SK-N-SH (cell line): ENCODE results near the gene ATP5PB. TPM values are rescaled to one million over a fixed set of nuclear protein-coding genes. Genes with fewer than 3 reads are reported as not detected.

Source experiments
- CTCF ChIA-PET: fragments of 300-600, 350-600 bp; formaldehyde crosslinking; extraction: SDS; loops from one replicate; lab custom pipeline; 2021; lab: Yijun Ruan, JAX
- POLR2A ChIA-PET: fragments of 350-600 bp; sonication (Branson Sonifier 250); formaldehyde crosslinking; extraction: SDS; loops from one replicate; lab custom pipeline; 2020; ENCODE audit warnings: antibody characterized with exemption, inconsistent platforms; lab: Yijun Ruan, JAX
- DNase-seq: peaks from one replicate; pipeline ENCODE4 v3.0.0; 2012
- H2AFZ ChIP-seq: fragments of 200-600 bp; sonication (generic); 2 replicates; pipeline ENCODE4 v1.8.1; 2016; ENCODE audit warnings: antibody characterized with exemption, mild to moderate bottlenecking, low read depth
- H3F3A ChIP-seq: fragments of 200-600 bp; sonication (generic); replicated peaks from 2 replicates; pipeline ENCODE3; 2016; ENCODE audit warnings: antibody characterized with exemption, mild to moderate bottlenecking; ENCODE audit not compliant: insufficient read depth
- H3K27ac ChIP-seq, 2 experiments: fragments of 200-500 bp in 1 of 2; fragments of 200-600 bp in 1 of 2; sonication (Bioruptor generic) in 1 of 2; sonication (generic), shearing (Covaris generic) in 1 of 2; 2 replicates each; pipeline versions ENCODE4 v1.5.1 to v1.6.1; 2014 to 2016; ENCODE audit warnings: low read depth in 2 of 2, inconsistent platforms in 1 of 2, low read length in 1 of 2, mild to moderate bottlenecking in 1 of 2, mixed read lengths in 1 of 2
- H3K27me3 ChIP-seq: fragments of 200-600 bp; sonication (generic), shearing (Covaris generic); 2 replicates; pipeline ENCODE4 v1.6.1; 2016; ENCODE audit warnings: mixed run types; ENCODE audit not compliant: insufficient read depth
- H3K36me3 ChIP-seq, 2 experiments: fragments of 200-500 bp in 1 of 2; fragments of 200-600 bp in 1 of 2; sonication (Bioruptor generic) in 1 of 2; sonication (generic) in 1 of 2; replicated peaks in 1 of 2; 2 replicates each; pipeline versions ENCODE3 to v1.5.1; 2014 to 2016; ENCODE audit warnings: low read length in 1 of 2, mild to moderate bottlenecking in 1 of 2; ENCODE audit not compliant: insufficient read depth in 2 of 2, control insufficient read depth in 1 of 2
- H3K4me1 ChIP-seq, 2 experiments: fragments of 200-500 bp in 1 of 2; fragments of 200-600 bp in 1 of 2; sonication (Bioruptor generic) in 1 of 2; sonication (generic), shearing (Covaris generic) in 1 of 2; 2 replicates each; pipeline versions ENCODE4 v1.5.1 to v1.6.1; 2014 to 2016; ENCODE audit warnings: low read depth in 1 of 2, low read length in 1 of 2, mixed run types in 1 of 2; ENCODE audit not compliant: insufficient read depth in 2 of 2, control insufficient read depth in 1 of 2
- H3K4me2 ChIP-seq: fragments of 200-600 bp; sonication (generic), shearing (Covaris generic); 2 replicates; pipeline ENCODE4 v1.6.1; 2017; ENCODE audit warnings: mixed run types
- H3K4me3 ChIP-seq, 2 experiments: fragments of 200-500 bp in 1 of 2; fragments of 200-600 bp in 1 of 2; sonication (Bioruptor generic) in 1 of 2; sonication (generic), shearing (Covaris generic) in 1 of 2; 2 replicates each; pipeline versions ENCODE4 v1.5.1 to v1.8.1; 2014 to 2016; ENCODE audit warnings: low read depth in 2 of 2, inconsistent platforms in 1 of 2, low read length in 1 of 2, mild to moderate bottlenecking in 1 of 2, mixed read lengths in 1 of 2, moderate library complexity in 1 of 2
- H3K79me2 ChIP-seq: fragments of 200-600 bp; sonication (generic); 2 replicates; pipeline ENCODE4 v1.8.1; 2017; ENCODE audit warnings: mild to moderate bottlenecking; ENCODE audit not compliant: insufficient read depth
- H3K9ac ChIP-seq: fragments of 200-600 bp; sonication (generic); 2 replicates; pipeline ENCODE4 v1.6.1; 2017; ENCODE audit warnings: mixed run types
- H3K9me2 ChIP-seq: fragments of 200-600 bp; sonication (generic); 2 replicates; pipeline ENCODE4 v1.6.1; 2017; ENCODE audit warnings: mixed run types
- H3K9me3 ChIP-seq: fragments of 200-600 bp; sonication (generic); 2 replicates; pipeline ENCODE4 v1.6.1; 2017; ENCODE audit warnings: mixed run types, mild to moderate bottlenecking, moderate library complexity
- H4K20me1 ChIP-seq: fragments of 200-600 bp; sonication (generic); 2 replicates; pipeline ENCODE4 v1.6.1; 2017; ENCODE audit warnings: mild to moderate bottlenecking, mixed run types; ENCODE audit not compliant: insufficient read depth
- CHD2 ChIP-seq: fragments of 150-350 bp; IDR thresholded peaks from 2 replicates; pipeline ENCODE4 v1.6.1; 2018; ENCODE audit warnings: low read length; ENCODE audit not compliant: partially characterized antibody
- EZH2phosphoT487 ChIP-seq: fragments of 200-600 bp; sonication (generic); IDR thresholded peaks from 2 replicates; pipeline ENCODE4 v1.6.1; 2017; ENCODE audit warnings: low read depth, mixed run types, mild to moderate bottlenecking, antibody characterized with exemption, moderate library complexity, borderline replicate concordance
- FOSL2 ChIP-seq: IDR thresholded peaks from 2 replicates; pipeline ENCODE4 v1.4.0; 2012; ENCODE audit warnings: low read depth, mild to moderate bottlenecking, moderate library complexity, borderline replicate concordance
- FOXJ3 ChIP-seq: sonication (generic); formaldehyde crosslinking; IDR thresholded peaks from 2 replicates; pipeline ENCODE4 v1.5.1; 2020; ENCODE audit warnings: mild to moderate bottlenecking, missing genetic modification reagents
- GABPA ChIP-seq: IDR thresholded peaks from 2 replicates; pipeline ENCODE4 v1.4.0; 2012; ENCODE audit warnings: low read depth, mild to moderate bottlenecking
- GATA2 ChIP-seq: sonication (generic); formaldehyde crosslinking; IDR thresholded peaks from 2 replicates; pipeline ENCODE4 v1.5.0; 2020; ENCODE audit warnings: mild to moderate bottlenecking, missing genetic modification reagents
- MAX ChIP-seq: IDR thresholded peaks from 2 replicates; pipeline ENCODE4 v1.4.0; 2012; ENCODE audit warnings: low read depth
- NFIC ChIP-seq: IDR thresholded peaks from 2 replicates; pipeline ENCODE4 v1.4.0; 2012; ENCODE audit warnings: borderline replicate concordance
- RAD21 ChIP-seq: IDR thresholded peaks from 2 replicates; pipeline ENCODE4 v1.6.1; 2012; ENCODE audit warnings: mild to moderate bottlenecking, low read length
- RCOR1 ChIP-seq: fragments of 150-350 bp; IDR thresholded peaks from 2 replicates; pipeline ENCODE4 v1.6.1; 2017; ENCODE audit warnings: antibody characterized with exemption, low read length
- RXRA ChIP-seq: IDR thresholded peaks from 2 replicates; pipeline ENCODE4 v1.4.0; 2012; ENCODE audit warnings: low read depth, mild to moderate bottlenecking, borderline replicate concordance
- SIN3A ChIP-seq: IDR thresholded peaks from 2 replicates; pipeline ENCODE4 v1.6.1; 2012; ENCODE audit warnings: low read depth, mild to moderate bottlenecking, low read length, moderate library complexity, borderline replicate concordance
- TAF1 ChIP-seq: IDR thresholded peaks from 2 replicates; pipeline ENCODE4 v1.6.1; 2012; ENCODE audit warnings: low read depth, mild to moderate bottlenecking, low read length, moderate library complexity, borderline replicate concordance
- USF1 ChIP-seq: IDR thresholded peaks from 2 replicates; pipeline ENCODE4 v1.4.0; 2012; ENCODE audit warnings: low read depth, borderline replicate concordance
- USF2 ChIP-seq: fragments of 150-350 bp; IDR thresholded peaks from 2 replicates; pipeline ENCODE4 v1.6.1; 2017; ENCODE audit warnings: antibody characterized with exemption, low read length, low read depth, borderline replicate concordance
- YY1 ChIP-seq: IDR thresholded peaks from 2 replicates; pipeline ENCODE4 v1.4.0; 2012; ENCODE audit warnings: low read depth, mild to moderate bottlenecking
- WGBS: methylation state at CpG from one replicate; pipeline ENCODE4 v1.1.6; 2017; ENCODE audit warnings: low lambda C conversion rate; 5-methylcytosine and 5-hydroxymethylcytosine counted together
- polyA plus RNA-seq, 3 experiments: library from polyadenylated mRNA; depleted of rRNA; stranded (reverse); fragments of >200 nt; gene quantifications; 2 replicates each; pipeline ENCODE4 v1.2.3, GENCODE V29; 2012
- TF ChIP-seq, protein P1 (sequence below): fragments of 200-600 bp; sonication (generic); IDR thresholded peaks from 2 replicates; pipeline ENCODE4 v1.6.1; 2017; ENCODE audit warnings: antibody characterized with exemption, mild to moderate bottlenecking, moderate library complexity
- TF ChIP-seq, protein P2 (sequence below): IDR thresholded peaks from 2 replicates; pipeline ENCODE4; 2012

The ATP5PB gene
- polyA plus RNA-seq, 1 of the 3 experiments (the other 2 are of a cell fraction): 177 TPM

GRCh38 chr1:111474521-111474920, 25.3 kb downstream of the ATP5PB start:
- Histone ChIP-seq H3K36me3 (peaks cover 0 to 3% of the 10 kb centered on the region in 2 experiments), H3K9me2 (no peaks in the 10 kb centered on the region), H3K9me3 (no peaks in the 10 kb centered on the region), H3K27me3 (no peaks in the 10 kb centered on the region), H3K4me2 (no peak overlapping the region), H3K4me3 (no peak overlapping the region), H3K79me2 (no peaks in the 10 kb centered on the region), H4K20me1 (no peaks in the 10 kb centered on the region), H2AFZ (no peak overlapping the region), H3F3A (no peaks in the 10 kb centered on the region), H3K9ac (no peak overlapping the region), H3K4me1 (no peaks in the 10 kb centered on the region), H3K27ac (no peak overlapping the region)
- no peak for DNase-seq
- TF ChIP-seq USF2: no peak
- no peak for TF ChIP-seq MAX
- TF ChIP-seq, protein P1, sequence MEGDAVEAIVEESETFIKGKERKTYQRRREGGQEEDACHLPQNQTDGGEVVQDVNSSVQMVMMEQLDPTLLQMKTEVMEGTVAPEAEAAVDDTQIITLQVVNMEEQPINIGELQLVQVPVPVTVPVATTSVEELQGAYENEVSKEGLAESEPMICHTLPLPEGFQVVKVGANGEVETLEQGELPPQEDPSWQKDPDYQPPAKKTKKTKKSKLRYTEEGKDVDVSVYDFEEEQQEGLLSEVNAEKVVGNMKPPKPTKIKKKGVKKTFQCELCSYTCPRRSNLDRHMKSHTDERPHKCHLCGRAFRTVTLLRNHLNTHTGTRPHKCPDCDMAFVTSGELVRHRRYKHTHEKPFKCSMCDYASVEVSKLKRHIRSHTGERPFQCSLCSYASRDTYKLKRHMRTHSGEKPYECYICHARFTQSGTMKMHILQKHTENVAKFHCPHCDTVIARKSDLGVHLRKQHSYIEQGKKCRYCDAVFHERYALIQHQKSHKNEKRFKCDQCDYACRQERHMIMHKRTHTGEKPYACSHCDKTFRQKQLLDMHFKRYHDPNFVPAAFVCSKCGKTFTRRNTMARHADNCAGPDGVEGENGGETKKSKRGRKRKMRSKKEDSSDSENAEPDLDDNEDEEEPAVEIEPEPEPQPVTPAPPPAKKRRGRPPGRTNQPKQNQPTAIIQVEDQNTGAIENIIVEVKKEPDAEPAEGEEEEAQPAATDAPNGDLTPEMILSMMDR: no peak
- no peak for TF ChIP-seq TAF1
- no peak for TF ChIP-seq RXRA
- TF ChIP-seq SIN3A: no peak
- TF ChIP-seq EZH2phosphoT487: no peak
- no peak for TF ChIP-seq RAD21
- TF ChIP-seq GABPA: no peak
- no peak for TF ChIP-seq RCOR1
- TF ChIP-seq, protein P2, sequence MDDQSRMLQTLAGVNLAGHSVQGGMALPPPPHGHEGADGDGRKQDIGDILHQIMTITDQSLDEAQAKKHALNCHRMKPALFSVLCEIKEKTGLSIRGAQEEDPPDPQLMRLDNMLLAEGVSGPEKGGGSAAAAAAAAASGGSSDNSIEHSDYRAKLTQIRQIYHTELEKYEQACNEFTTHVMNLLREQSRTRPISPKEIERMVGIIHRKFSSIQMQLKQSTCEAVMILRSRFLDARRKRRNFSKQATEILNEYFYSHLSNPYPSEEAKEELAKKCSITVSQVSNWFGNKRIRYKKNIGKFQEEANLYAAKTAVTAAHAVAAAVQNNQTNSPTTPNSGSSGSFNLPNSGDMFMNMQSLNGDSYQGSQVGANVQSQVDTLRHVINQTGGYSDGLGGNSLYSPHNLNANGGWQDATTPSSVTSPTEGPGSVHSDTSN: no peak
- no peak for TF ChIP-seq NFIC
- no peak for TF ChIP-seq GATA2
- no peak for TF ChIP-seq FOSL2
- no peak for TF ChIP-seq YY1
- no peak for TF ChIP-seq FOXJ3 (CRISPR knock-in tag)
- no peak for TF ChIP-seq USF1
- no peak for TF ChIP-seq CHD2
- ChIA-PET CTCF (interaction anchor here (0.6 kb wide), 1 partner anchor 33 kb away, joined by 3 read pairs; no protein-coding TSS in a partner anchor), POLR2A (no interaction called here)
- 89% methylated on average over 4 of the region's 4 CpGs for WGBS
